Parathyroid adenoma (tissue), 2 donors: Measurements from ENCODE around the gene F13B.

Experiments used
- H2AFZ ChIP-seq: fragments of 300-600 bp; sonication (generic); one replicate; pipeline ENCODE4 v1.7.0; 2017; ENCODE audit warnings: antibody characterized with exemption, mild to moderate bottlenecking
- H3K27ac ChIP-seq: fragments of 300-600 bp; sonication (generic); one replicate; pipeline ENCODE4 v1.7.0; 2017
- H3K27me3 ChIP-seq: fragments of 300-600 bp; sonication (generic); one replicate; pipeline ENCODE4 v1.7.0; 2017; ENCODE audit warnings: low read length; ENCODE audit not compliant: control insufficient read depth, insufficient read depth
- H3K36me3 ChIP-seq: fragments of 300-600 bp; sonication (generic); one replicate; pipeline ENCODE4 v1.7.0; 2017; ENCODE audit warnings: low read length; ENCODE audit not compliant: control insufficient read depth, insufficient read depth
- H3K4me1 ChIP-seq: fragments of 300-600 bp; sonication (generic); one replicate; pipeline ENCODE4 v1.7.0; 2017; ENCODE audit warnings: control low read depth
- H3K4me2 ChIP-seq: fragments of 300-600 bp; sonication (generic); one replicate; pipeline ENCODE4 v1.7.0; 2017; ENCODE audit warnings: low read length
- H3K4me3 ChIP-seq: fragments of 300-600 bp; sonication (generic); one replicate; pipeline ENCODE4 v1.7.0; 2017; ENCODE audit warnings: low read depth, low read length
- H3K79me2 ChIP-seq: fragments of 300-600 bp; sonication (generic); one replicate; pipeline ENCODE4 v1.7.0; 2017; ENCODE audit warnings: control low read depth
- H3K9ac ChIP-seq: fragments of 300-600 bp; sonication (generic); one replicate; pipeline ENCODE4 v1.7.0; 2017; ENCODE audit warnings: mild to moderate bottlenecking
- H3K9me3 ChIP-seq: fragments of 300-600 bp; sonication (generic); one replicate; pipeline ENCODE4 v1.7.0; 2017; ENCODE audit warnings: low read length; ENCODE audit not compliant: control insufficient read depth
- CTCF ChIP-seq: fragments of 300-600 bp; sonication (generic); IDR thresholded peaks from one replicate; pipeline ENCODE4 v1.7.0; 2017; ENCODE audit warnings: antibody characterized with exemption, mild to moderate bottlenecking
- donor health status: primary hyperparathyroidism.

Gene F13B, protein sequence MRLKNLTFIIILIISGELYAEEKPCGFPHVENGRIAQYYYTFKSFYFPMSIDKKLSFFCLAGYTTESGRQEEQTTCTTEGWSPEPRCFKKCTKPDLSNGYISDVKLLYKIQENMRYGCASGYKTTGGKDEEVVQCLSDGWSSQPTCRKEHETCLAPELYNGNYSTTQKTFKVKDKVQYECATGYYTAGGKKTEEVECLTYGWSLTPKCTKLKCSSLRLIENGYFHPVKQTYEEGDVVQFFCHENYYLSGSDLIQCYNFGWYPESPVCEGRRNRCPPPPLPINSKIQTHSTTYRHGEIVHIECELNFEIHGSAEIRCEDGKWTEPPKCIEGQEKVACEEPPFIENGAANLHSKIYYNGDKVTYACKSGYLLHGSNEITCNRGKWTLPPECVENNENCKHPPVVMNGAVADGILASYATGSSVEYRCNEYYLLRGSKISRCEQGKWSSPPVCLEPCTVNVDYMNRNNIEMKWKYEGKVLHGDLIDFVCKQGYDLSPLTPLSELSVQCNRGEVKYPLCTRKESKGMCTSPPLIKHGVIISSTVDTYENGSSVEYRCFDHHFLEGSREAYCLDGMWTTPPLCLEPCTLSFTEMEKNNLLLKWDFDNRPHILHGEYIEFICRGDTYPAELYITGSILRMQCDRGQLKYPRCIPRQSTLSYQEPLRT

DNA sequence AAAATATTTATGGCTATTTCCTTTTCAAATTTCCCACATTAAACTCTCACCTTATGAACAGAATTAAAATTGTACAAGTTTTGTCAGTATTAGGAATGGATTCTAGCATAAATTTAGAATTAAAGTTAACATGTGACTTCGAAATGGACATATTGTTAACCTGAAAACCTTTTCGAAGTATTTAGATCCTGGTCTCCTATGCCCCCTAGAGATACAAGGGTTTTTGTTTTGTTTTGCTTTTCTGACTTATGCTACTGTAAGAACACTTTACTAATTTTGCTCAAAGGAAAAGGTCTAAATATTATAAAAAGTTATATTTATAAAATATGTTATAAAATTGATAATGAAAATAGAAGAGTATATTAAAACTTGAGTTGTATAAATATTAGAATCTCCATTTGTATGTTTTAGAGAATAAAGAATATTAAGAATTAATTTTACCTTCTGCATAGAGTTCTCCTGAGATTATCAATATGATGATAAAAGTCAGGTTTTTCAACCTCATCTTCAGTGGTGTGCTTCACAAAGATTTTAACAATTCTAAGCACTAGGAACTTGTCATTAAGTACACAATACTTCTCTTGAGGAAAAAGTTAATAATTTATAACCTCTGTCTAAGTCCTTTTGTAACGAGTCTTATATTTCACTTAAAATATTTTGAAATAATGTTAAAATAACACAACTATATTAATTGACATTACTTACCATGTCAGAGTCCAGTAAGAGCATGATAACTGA lies at the start of gene F13B:
Gene F13B (minus strand): TSS at position 542 of the 738 bp plus-strand sequence. CDS start 37 bp downstream, at position 505.
- Histone ChIP-seq H3K4me2 (no peak within 1 kb of the TSS), H3K9me3 (no peaks in the 10 kb centered on the region), H3K27me3 (no peaks in the 10 kb centered on the region), H3K27ac (no peak within 1 kb of the TSS), H3K36me3 (no peaks in the 10 kb centered on the region), H3K9ac (no peak within 1 kb of the TSS), H3K79me2 (no peaks in the 10 kb centered on the region), H2AFZ (no peak within 1 kb of the TSS), H3K4me1 (no peaks in the 10 kb centered on the region), H3K4me3 (no peak within 1 kb of the TSS)
- no peak for TF ChIP-seq CTCF

DNA sequence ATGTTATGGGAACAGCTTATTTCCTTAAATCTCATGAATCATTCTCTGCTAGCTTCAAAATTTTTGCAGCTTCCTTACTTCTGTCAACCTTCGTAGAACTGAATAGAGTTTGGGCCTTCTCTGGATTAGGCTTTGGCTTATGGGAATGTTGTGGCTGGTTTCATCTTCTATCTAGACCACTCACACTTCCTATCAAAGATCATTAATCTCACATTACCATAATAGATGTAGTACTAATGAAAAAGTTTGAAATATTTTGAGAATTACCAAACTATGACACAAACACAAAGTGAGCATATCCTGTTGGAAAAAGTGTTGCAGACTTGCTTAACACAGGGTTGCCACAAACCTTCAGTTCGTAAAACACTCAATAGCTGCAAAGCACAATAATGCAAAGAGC lies 49.1 kb upstream of the F13B start:
- Histone ChIP-seq H3K4me2 (no peak overlapping the region), H3K36me3 (no peaks in the 10 kb centered on the region), H3K4me1 (no peaks in the 10 kb centered on the region), H3K27me3 (no peaks in the 10 kb centered on the region), H2AFZ (no peak overlapping the region), H3K27ac (no peak overlapping the region), H3K9ac (no peak overlapping the region), H3K9me3 (no peaks in the 10 kb centered on the region), H3K79me2 (no peaks in the 10 kb centered on the region), H3K4me3 (no peak overlapping the region)
- TF ChIP-seq CTCF = no peak

- Histone ChIP-seq H3K36me3 (no peaks in the 10 kb centered on the region), H3K79me2 (no peaks in the 10 kb centered on the region), H3K4me1 (no peaks in the 10 kb centered on the region), H3K4me3 (no peak overlapping the region), H3K9me3 (no peaks in the 10 kb centered on the region), H3K27me3 (no peaks in the 10 kb centered on the region), H3K27ac (no peak overlapping the region), H3K4me2 (no peak overlapping the region), H3K9ac (no peak overlapping the region), H2AFZ (no peak overlapping the region)
- TF ChIP-seq CTCF = no peak
Measured at GRCh38 chr1:197106869-197107268, 39.8 kb upstream of the F13B start.

GRCh38 chr1:197103300-197103699 lies 36.2 kb upstream of the F13B start:
- no peak for TF ChIP-seq CTCF
- no peaks in the 10 kb centered on the region for H3K79me2 ChIP-seq
- H3K27me3 ChIP-seq = no peaks in the 10 kb centered on the region
- H3K27ac ChIP-seq = no peak overlapping the region
- H3K4me1 ChIP-seq = no peaks in the 10 kb centered on the region
- no peak overlapping the region for H2AFZ ChIP-seq
- H3K4me2 ChIP-seq = no peak overlapping the region
- H3K9me3 ChIP-seq = no peaks in the 10 kb centered on the region
- no peak overlapping the region for H3K9ac ChIP-seq
- no peaks in the 10 kb centered on the region for H3K36me3 ChIP-seq
- H3K4me3 ChIP-seq = no peak overlapping the region
